HG03066 (cell line): ENCODE results near the gene TOM1L1.

Experiments used
- ATAC-seq: cut with Tn5 transposase; IDR thresholded peaks from one replicate; pipeline ENCODE4 v1.9.1; 2021; ENCODE audit warnings: low read depth; ENCODE audit not compliant: unreplicated experiment

The TOM1L1 gene

GRCh38 chr17:54985476-54985875, 84.8 kb downstream of the TOM1L1 start:
- ATAC-seq = no peak

DNA sequence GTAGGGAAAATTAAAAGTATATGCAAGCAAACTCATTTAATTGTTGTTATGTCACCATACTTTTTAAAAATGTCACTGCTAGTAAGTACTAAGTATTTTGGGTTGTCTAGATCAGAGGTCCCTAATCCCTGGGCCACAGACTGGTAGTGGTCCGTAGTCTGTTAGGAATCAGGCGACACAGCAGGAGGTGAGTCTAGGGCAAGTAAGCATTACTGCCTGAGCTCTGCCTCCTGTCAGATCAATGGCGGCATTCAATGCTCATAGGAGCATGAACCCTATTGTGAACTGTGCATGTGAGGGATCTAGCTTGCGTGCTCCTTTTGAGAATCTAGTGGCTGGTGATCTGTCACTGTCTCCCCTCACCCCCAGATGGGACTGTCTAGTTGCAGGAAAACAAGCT, 89.5 kb downstream of the TOM1L1 start:
- ATAC-seq = no peak

DNA sequence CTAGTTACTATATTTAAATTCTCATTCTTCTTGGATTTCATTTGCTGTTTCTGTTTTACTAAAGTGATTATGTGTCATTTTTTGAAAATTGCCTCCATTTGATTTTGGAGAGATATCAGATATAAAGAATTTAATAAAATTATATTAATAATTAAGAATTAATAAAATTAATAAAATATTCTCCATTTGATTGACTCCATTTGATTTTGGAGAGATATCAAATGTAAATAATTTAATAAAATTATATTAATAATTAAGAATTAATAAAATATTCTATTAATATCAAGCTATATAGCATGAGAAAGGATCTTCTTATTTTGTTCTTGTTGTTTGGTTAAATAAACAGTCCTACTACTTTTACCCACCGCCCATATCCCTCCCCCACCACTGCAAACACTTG, 90.9 kb downstream of the TOM1L1 start:
- no peak for ATAC-seq

GRCh38 chr17:54992797-54993639, 92.4 kb downstream of the TOM1L1 start:
- ATAC-seq = no peak

- ATAC-seq = no peak
These were observed 95.8 kb downstream of the TOM1L1 start for GRCh38 chr17:54996441-54996840.

DNA sequence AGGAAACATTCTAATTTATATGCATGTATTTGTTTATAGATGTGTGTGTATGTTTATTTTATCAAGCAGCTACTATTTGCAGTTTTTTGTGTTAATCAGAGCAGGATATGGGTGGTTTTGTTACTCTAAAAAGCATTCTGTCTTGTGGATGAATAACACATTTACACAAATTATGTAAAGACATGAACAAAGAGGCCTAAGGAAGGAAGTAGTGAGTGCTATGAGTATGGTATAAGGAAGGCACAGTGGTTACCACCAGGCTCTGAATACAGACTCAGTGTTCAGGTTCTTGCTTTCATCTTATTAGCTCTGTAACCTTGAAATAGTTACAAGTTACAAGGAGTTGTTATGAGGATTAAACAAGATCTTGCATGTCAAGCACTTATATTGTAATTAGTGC, 101.8 kb downstream of the TOM1L1 start:
- no peak for ATAC-seq

DNA sequence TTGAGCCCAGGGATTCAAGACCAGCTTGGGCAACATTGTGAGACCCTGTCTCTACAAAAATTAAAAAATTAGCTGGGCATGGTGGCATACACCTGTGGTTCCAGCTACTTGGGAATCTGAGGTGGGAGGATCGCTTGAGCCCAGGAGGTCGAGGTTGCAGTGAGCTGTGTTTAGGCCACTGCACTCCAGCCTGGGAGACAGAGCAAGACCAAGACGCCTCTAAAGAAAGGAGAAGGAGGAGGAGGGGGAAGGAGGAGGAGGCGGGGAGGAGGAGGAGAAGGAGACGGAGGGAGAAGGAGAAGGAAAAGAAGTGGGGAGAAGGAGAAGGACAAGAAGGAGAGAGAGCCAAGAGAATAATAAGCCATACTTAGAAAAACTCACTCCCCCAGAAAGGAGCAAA, 103.8 kb downstream of the TOM1L1 start:
- no peak for ATAC-seq

DNA sequence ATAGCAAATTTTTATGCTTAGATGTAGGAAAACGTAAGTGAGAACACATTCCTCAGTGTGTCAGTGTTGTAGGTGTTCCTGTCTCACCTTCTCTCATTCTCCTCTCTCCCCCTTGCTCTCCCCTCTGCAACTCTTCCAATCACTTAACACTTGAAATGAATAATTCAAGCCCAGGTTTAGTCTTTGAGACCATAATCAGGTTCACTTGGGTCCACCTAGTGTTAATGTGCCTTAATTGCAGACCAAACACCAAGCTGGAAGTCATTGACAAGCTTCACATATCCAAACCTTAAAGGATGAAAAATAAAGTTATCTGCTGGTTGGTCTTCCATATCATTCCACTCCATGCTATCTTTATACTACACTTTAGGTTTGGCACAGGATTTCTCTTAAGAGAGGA, 104.9 kb downstream of the TOM1L1 start:
- ATAC-seq = peak; percentile 60
